ENCODE results near the gene DOCK9. TPM values are rescaled to one million over a fixed set of nuclear protein-coding genes. Genes with fewer than 3 reads are reported as not detected.

DOCK9 gene
- total RNA-seq, 6 experiments from 2014 or later, result 16.5 to 24.3 (median 18.1) TPM

DNA sequence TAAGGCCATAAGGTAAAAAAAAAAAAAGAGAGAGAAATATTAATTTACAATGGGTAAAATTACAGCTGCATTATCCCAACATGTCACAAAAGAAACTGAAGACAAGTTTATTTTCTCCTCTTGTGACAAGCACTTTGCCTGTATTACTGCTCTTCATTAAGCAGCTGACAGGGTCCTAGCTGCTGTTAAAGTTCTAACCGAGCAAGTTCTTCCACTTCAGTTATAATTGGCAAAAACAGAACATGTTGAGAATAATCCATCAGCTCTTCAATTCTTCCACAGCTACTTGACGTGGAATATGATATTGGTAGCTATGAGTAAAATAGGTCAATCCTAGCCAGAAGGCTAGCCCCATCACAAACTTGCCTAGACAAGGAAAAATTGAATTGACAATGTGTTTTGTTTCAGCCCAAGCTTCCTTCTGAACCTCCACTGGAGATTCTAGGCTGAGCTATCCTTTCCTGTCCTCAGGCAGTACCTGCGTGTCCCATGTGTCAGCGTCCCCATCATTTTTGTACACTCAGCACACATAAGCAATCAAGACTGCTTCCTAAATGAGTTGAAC lies 32.2 kb upstream of the DOCK9 start:
- H3K4me3 ChIP-seq, result no peak overlapping the region
- H3K9me3 ChIP-seq, result no peaks in the 10 kb centered on the region
- TF ChIP-seq POLR2A (IDR thresholded peaks at IDR 0.05) (no peak), CTCF (IDR thresholded peaks at IDR 0.05) (no peak)

GRCh38 chr13:99008577-99008976 lies 30.7 kb upstream of the DOCK9 start:
- TF ChIP-seq CTCF (IDR thresholded peaks at IDR 0.05), result no peak
- TF ChIP-seq POLR2A (IDR thresholded peaks at IDR 0.05), result no peak
- Histone ChIP-seq H3K27ac (no peak overlapping the region), H3K9me3 (no peaks in the 10 kb centered on the region), H3K27me3 (no peaks in the 10 kb centered on the region), H3K4me1 (no peaks in the 10 kb centered on the region), H3K4me3 (no peak overlapping the region), H3K36me3 (no peaks in the 10 kb centered on the region)
- ATAC-seq (peak in 3 of 4 donors; percentile 45 to 75 (median 66)), DNase-seq (no peak)
- 78% methylated on average over 3 of the region's 3 CpGs for WGBS (ENCODE audit: insufficient coverage, low coverage, low lambda C conversion rate, missing lambda C conversion rate)
- intact Hi-C loops (cut with DNase I), result no loop called here

More for the DNA sequence above, 32.2 kb upstream of the DOCK9 start:
- Histone ChIP-seq H3K4me1 (no peaks in the 10 kb centered on the region), H3K36me3 (no peaks in the 10 kb centered on the region), H3K27me3 (no peaks in the 10 kb centered on the region), H3K27ac (no peak overlapping the region)
- intact Hi-C loops (cut with DNase I), result no loop called here
- DNase-seq (no peak), ATAC-seq (no peak)
- WGBS (ENCODE audit: insufficient coverage, low coverage, low lambda C conversion rate, missing lambda C conversion rate), result 93% methylated on average over 4 of the region's 4 CpGs

DNA sequence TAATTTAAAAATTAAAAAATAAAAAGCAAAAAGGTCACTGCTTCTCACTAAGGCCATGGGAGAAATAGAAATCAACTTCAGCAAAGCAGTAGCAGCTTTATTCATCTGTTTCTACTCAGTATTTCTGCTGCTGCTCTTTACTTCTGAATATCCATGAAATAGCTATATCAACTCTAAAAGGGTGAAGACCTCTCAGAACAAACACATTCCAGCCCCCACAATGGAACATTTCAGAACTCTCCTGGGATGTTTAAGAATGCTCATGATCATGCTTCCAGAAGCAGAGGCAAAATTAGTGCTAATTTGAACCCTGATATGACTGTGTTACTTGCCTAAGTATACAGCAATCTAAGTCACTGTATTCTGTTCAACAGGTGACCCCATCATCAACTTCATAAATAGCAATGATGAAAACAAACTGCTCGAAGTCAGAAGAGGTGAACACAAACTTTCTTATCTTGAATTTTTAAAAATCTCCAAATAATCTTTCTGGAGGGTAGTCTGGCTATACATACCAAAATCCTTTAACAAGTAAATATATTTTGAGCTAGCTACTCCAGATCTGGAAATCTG lies 29.6 kb upstream of the DOCK9 start:
- 73% methylated on average over 1 of the region's 1 CpG for WGBS (ENCODE audit: insufficient coverage, low coverage, low lambda C conversion rate, missing lambda C conversion rate)
- no peak for ATAC-seq
- intact Hi-C loops (cut with DNase I), result no loop called here

DNA sequence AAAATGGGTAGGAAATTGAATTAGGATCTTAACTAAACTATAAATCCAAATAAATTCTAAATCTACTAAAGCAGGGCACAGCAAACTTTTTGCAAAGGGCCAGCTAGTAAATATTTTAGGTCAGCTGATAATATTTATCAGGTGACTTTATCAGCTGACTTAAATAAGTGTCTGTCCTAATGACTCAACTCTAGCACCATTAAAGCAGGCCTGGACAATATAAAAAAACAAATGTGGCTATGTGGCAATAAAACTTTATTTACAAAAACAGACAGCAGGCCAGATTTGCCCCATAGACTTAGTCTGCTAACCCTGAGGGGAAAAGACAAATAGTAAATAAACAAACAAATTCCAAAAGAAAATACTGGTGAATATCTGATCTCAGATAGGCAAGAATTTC lies 27.7 kb upstream of the DOCK9 start:
- no peaks in the 10 kb centered on the region for H3K27me3 ChIP-seq
- H3K4me3 ChIP-seq, result no peak overlapping the region
- H3K4me1 ChIP-seq, result no peaks in the 10 kb centered on the region
- TF ChIP-seq POLR2A (IDR thresholded peaks at IDR 0.05), result no peak
- no peak for TF ChIP-seq CTCF (IDR thresholded peaks at IDR 0.05)
- H3K27ac ChIP-seq, result no peak overlapping the region
- DNase-seq (no peak), ATAC-seq (no peak)
- intact Hi-C loops (cut with DNase I), result no loop called here
- H3K36me3 ChIP-seq, result no peaks in the 10 kb centered on the region
- H3K9me3 ChIP-seq, result no peaks in the 10 kb centered on the region

More for the DNA sequence above, 29.6 kb upstream of the DOCK9 start:
- Histone ChIP-seq H3K36me3 (no peaks in the 10 kb centered on the region), H3K4me3 (no peak overlapping the region), H3K9me3 (no peaks in the 10 kb centered on the region), H3K27ac (no peak overlapping the region), H3K27me3 (no peaks in the 10 kb centered on the region), H3K4me1 (no peaks in the 10 kb centered on the region)
- DNase-seq, result no peak
- TF ChIP-seq CTCF (IDR thresholded peaks at IDR 0.05), result no peak
- no peak for TF ChIP-seq POLR2A (IDR thresholded peaks at IDR 0.05)

All from right lobe of liver (tissue), 6 donors.